HUES6 (cell line): ENCODE data around the gene BTBD9.

ENCODE experiments used
- H3K27ac ChIP-seq: 2 replicates; pipeline ENCODE4 v1.7.0; 2013; ENCODE audit warnings: low read depth, mild to moderate bottlenecking, low read length, inconsistent platforms
- H3K27me3 ChIP-seq: 2 replicates; pipeline ENCODE4 v1.6.1; 2013; ENCODE audit warnings: low read length; ENCODE audit not compliant: control insufficient read depth, insufficient read depth
- H3K36me3 ChIP-seq: 2 replicates; pipeline ENCODE4 v1.6.1; 2013; ENCODE audit warnings: low read length; ENCODE audit not compliant: control insufficient read depth, insufficient read depth
- H3K4me1 ChIP-seq: 2 replicates; pipeline ENCODE4 v1.6.1; 2013; ENCODE audit warnings: low read length; ENCODE audit not compliant: control insufficient read depth, insufficient read depth
- H3K4me3 ChIP-seq: 2 replicates; pipeline ENCODE4 v1.5.1; 2013; ENCODE audit warnings: low read depth, low read length
- H3K9ac ChIP-seq: one replicate; pipeline ENCODE4 v1.6.1; 2013; ENCODE audit warnings: mild to moderate bottlenecking, low read length
- H3K9me3 ChIP-seq: 2 replicates; pipeline ENCODE4 v1.6.1; 2013; ENCODE audit warnings: low read depth, low read length; ENCODE audit not compliant: control insufficient read depth, insufficient read depth

BTBD9 gene

DNA sequence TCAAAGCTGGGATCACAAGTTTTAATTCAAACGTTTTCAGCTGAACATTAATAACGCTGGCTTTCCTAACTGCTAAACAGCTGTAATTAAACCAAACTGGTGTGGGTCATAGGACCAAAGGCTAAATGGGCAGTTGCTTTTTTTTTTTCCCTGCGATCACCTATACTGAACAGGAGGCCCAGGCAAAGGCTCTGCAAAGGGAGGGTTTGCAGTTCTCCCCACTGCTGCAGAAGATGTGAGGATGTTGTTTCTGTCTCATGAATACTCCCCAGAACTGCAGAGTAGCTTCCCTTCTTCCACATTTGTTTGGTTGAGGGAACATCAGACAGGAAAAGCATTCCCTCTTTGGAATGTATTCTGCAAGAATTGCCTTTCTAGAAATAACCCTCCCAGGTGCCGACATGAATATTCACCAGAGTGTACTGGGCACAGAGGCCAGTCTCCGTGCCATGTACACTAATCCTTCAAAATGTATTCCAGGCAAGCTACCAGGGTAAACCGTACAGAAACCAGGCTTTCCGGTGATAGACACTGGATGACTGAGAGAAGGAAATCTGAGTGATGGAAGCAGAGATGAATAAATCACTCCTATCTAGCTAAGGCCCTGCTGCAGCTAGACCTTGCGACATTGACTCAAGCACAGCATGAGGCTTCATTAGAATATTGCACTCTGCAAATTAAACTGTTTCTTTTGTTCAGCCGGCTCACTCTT lies 370.1 kb downstream of the BTBD9 start:
- H3K9me3 ChIP-seq, result no peaks in the 10 kb centered on the region
- peaks cover 56% of the 10 kb centered on the region for H3K4me1 ChIP-seq
- H3K27me3 ChIP-seq, result no peaks in the 10 kb centered on the region
- no peak overlapping the region for H3K9ac ChIP-seq
- H3K27ac ChIP-seq, result no peak overlapping the region
- H3K36me3 ChIP-seq, result no peaks in the 10 kb centered on the region
- H3K4me3 ChIP-seq, result no peak overlapping the region

DNA sequence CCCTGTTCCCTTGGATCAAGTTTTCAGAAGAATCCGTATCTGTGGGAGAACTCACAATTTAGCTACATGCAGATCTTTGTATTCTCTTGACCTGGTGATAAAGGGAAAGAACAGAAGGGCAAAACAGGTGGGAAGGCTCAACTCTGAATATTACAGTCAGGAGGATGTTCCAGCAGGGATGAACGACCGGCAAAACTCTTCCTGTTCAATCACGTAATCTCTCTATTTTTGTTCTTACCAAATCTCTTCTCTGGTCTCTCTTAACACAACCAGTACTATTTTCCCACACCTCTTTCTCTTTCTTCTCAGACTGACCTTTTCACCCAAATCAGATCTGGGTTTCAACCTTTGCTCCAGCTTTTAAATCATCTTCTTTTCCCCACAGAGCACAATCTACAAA lies 371.4 kb downstream of the BTBD9 start:
- Histone ChIP-seq H3K36me3 (no peaks in the 10 kb centered on the region), H3K27ac (no peak overlapping the region), H3K9me3 (no peaks in the 10 kb centered on the region), H3K4me1 (peaks cover 61% of the 10 kb centered on the region), H3K4me3 (no peak overlapping the region), H3K9ac (no peak overlapping the region), H3K27me3 (no peaks in the 10 kb centered on the region)

DNA sequence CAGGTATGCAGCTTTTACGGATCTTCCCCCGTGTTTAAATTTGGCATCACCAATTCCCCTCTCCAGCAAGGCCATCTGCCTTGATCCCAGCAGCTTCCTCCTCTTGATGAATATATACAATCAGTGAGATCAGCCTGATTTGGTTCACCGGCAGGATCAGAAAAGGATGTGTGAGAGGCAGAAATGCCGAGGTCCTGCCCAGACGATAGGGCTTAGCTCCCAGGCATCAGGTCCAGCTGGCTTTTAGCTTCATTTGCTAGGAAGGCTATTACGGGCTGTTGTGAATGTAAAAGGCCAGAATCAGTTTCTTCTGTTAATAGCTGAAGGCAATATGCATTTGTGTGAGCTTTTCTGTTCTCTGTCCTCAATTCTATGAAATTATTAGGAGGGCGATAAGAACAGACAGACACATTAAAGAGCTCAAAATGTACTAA lies 372.8 kb downstream of the BTBD9 start:
- H3K9ac ChIP-seq, result no peak overlapping the region
- H3K36me3 ChIP-seq, result no peaks in the 10 kb centered on the region
- no peaks in the 10 kb centered on the region for H3K9me3 ChIP-seq
- no peaks in the 10 kb centered on the region for H3K27me3 ChIP-seq
- no peak overlapping the region for H3K4me3 ChIP-seq
- no peak overlapping the region for H3K27ac ChIP-seq
- H3K4me1 ChIP-seq, result peaks cover 66% of the 10 kb centered on the region

- Histone ChIP-seq H3K4me1 (peaks cover 52% of the 10 kb centered on the region), H3K9me3 (no peaks in the 10 kb centered on the region), H3K27ac (no peak overlapping the region; the same call in 1 of the 2 replicates), H3K27me3 (no peaks in the 10 kb centered on the region), H3K4me3 (no peak overlapping the region), H3K36me3 (no peaks in the 10 kb centered on the region), H3K9ac (no peak overlapping the region)
Measured at GRCh38 chr6:38264605-38265004, 375.1 kb downstream of the BTBD9 start.

GRCh38 chr6:38262609-38263008 lies 377.1 kb downstream of the BTBD9 start:
- no peaks in the 10 kb centered on the region for H3K36me3 ChIP-seq
- no peak overlapping the region for H3K9ac ChIP-seq
- H3K4me1 ChIP-seq, result peaks cover 39% of the 10 kb centered on the region
- H3K27ac ChIP-seq, result peak overlapping the region; percentile 60
- H3K9me3 ChIP-seq, result no peaks in the 10 kb centered on the region
- no peaks in the 10 kb centered on the region for H3K27me3 ChIP-seq
- no peak overlapping the region for H3K4me3 ChIP-seq

DNA sequence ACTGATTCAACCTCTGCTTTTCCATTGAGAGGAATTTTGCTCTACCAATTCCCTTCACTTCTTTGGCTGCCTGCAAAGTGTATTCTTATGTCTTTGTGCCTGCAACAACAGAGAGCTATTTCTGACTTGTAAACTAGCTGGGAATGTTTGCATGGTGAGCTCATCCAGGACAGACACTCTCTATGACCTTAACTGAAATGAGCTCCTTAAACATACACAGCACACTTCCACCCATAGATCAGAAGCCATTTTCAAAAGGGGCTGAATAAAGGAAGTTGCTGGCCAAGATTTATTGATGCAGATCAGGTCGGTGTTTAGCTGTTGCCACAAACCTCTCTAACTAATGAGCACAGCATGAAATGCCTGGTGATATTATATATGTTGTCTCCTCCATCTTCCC lies 377.7 kb downstream of the BTBD9 start:
- H3K4me3 ChIP-seq, result 0 out of 2 replicates have a peak overlapping the region, but pooled peaks have one; percentile 10
- H3K9me3 ChIP-seq, result no peaks in the 10 kb centered on the region
- H3K27me3 ChIP-seq, result no peaks in the 10 kb centered on the region
- H3K27ac ChIP-seq, result peak overlapping the region; percentile 60
- H3K4me1 ChIP-seq, result peaks cover 35% of the 10 kb centered on the region
- peak overlapping the region; percentile 75 for H3K9ac ChIP-seq
- no peaks in the 10 kb centered on the region for H3K36me3 ChIP-seq

DNA sequence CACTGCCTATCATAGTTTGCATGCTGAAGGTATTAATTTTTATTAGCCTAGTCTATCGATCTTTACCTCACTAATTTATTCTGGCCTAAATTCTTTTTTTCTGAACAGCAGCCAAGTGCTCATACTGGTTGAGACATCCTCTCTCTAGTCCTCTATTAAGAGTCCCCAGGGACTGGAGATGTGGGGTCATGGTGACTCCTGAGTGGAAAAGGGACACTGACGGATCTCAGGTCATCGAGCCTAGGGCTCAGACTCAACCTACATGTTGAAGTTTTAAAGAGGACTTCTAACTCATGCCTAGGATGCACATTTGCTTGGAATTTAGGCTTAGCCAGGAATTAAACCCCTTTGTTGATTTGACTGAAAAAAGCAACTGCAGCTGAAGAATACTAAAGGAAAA lies 378.1 kb downstream of the BTBD9 start:
- peak overlapping the region; percentile 75 for H3K9ac ChIP-seq
- peaks cover 31% of the 10 kb centered on the region for H3K4me1 ChIP-seq
- no peaks in the 10 kb centered on the region for H3K27me3 ChIP-seq
- H3K27ac ChIP-seq, result peak overlapping the region; percentile 60
- H3K9me3 ChIP-seq, result no peaks in the 10 kb centered on the region
- no peaks in the 10 kb centered on the region for H3K36me3 ChIP-seq
- H3K4me3 ChIP-seq, result no peak overlapping the region

DNA sequence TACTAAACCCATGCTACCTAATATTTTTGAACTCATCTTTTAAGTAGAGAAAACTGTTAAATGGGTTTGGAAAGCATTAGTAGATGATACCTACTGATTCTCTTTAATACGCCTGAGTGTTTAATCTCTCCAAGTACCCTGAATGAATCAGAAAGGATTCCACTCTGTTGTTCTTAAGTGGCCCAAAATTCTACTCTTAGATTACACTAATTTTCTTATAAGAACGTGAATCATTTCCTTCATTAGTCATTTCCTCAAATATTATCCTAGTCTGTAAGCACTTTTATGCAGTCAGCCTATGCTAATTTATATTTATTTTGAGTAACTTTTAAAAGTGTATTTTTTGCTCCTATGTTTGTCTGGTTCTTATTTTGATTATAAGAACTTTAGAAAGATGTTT lies 380.0 kb downstream of the BTBD9 start:
- no peaks in the 10 kb centered on the region for H3K27me3 ChIP-seq
- H3K4me1 ChIP-seq, result peaks cover 27% of the 10 kb centered on the region
- H3K9ac ChIP-seq, result no peak overlapping the region
- H3K36me3 ChIP-seq, result no peaks in the 10 kb centered on the region
- no peak overlapping the region for H3K4me3 ChIP-seq
- H3K9me3 ChIP-seq, result no peaks in the 10 kb centered on the region
- H3K27ac ChIP-seq, result no peak overlapping the region

- Histone ChIP-seq H3K4me3 (no peak overlapping the region), H3K9ac (no peak overlapping the region), H3K36me3 (no peaks in the 10 kb centered on the region), H3K4me1 (peaks cover 3% of the 10 kb centered on the region; the same call in 1 of the 2 replicates), H3K27me3 (no peaks in the 10 kb centered on the region), H3K27ac (no peak overlapping the region), H3K9me3 (no peaks in the 10 kb centered on the region)
Measured at GRCh38 chr6:38248500-38249234, 391.1 kb downstream of the BTBD9 start.

DNA sequence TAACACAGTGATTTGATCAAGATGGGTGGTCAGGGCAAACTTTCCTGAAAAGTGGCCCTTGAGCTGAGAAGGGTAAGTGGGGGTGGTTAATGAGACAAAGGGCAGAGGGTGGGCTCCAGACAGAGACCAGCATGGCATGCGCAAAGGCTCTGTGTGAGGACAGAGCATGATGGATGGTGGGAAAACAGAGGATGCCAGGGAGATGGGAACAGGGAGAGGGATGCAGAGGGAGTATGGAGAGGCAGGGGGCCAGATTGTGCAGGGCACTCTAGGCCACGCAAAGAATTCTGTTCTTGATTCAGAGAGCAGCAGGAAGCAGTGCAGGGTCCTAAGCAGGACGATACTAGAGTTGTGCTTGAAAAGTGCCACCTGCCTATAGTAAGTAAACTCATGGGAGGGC lies 394.4 kb downstream of the BTBD9 start:
- no peaks in the 10 kb centered on the region for H3K27me3 ChIP-seq
- no peak overlapping the region for H3K9ac ChIP-seq
- H3K27ac ChIP-seq, result no peak overlapping the region
- H3K36me3 ChIP-seq, result no peaks in the 10 kb centered on the region
- H3K4me3 ChIP-seq, result no peak overlapping the region
- no peaks in the 10 kb centered on the region for H3K9me3 ChIP-seq
- peaks cover 3% of the 10 kb centered on the region; the same call in 1 of the 2 replicates for H3K4me1 ChIP-seq

DNA sequence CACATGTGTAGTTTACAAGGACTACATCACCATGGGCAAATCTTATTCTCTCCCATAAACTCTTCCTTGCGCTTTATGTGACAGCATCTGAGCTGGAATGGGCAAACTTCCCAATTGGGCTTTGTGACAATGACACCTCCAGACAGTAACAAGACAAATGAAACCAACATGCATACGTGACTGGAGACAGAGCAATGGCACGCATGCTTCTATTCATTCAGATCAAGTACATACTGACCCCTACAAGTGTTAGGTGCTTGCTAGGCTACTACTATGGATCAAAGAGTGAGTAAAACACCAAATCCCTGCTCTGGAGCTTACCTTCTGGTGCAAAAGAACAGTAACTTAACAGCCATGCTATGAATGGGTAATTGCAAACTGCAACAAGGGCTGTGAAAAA lies 394.9 kb downstream of the BTBD9 start:
- no peak overlapping the region for H3K4me3 ChIP-seq
- no peaks in the 10 kb centered on the region for H3K9me3 ChIP-seq
- H3K4me1 ChIP-seq, result peaks cover 6% of the 10 kb centered on the region
- H3K27me3 ChIP-seq, result no peaks in the 10 kb centered on the region
- H3K27ac ChIP-seq, result no peak overlapping the region
- no peak overlapping the region for H3K9ac ChIP-seq
- H3K36me3 ChIP-seq, result no peaks in the 10 kb centered on the region
